Measurements from ENCODE around the gene COP1. TPM values are rescaled to one million over a fixed set of nuclear protein-coding genes. Genes with fewer than 3 reads are reported as not detected.

COP1 gene
- total RNA-seq, 4 donors from 2014 or later, result 74.1 to 104 (median 87.5) TPM

DNA sequence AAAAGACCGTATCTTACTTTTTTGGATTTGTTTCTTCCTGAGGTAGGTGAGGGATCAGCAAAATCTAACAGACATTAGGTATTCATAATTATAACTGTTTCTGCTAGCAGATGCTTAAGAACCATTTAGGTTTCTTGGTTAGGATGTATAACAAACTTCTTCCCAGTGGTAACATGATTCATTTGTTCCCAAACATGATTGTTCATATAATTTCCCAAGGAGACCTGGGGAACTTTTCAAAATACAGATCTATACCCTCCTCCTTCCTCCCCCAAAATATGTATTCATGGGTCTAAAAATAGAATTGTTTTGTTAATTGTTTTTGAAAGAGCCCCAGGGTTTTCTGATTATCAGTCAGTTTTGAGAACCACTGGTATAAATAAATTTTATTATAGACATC is 228.2 kb downstream of the COP1 start:
- Histone ChIP-seq H3K9me3 (peaks cover 0 to 25% (median 4%) of the 10 kb centered on the region in 4 donors), H3K36me3 (peaks cover 0 to 30% (median 5%) of the 10 kb centered on the region in 3 donors), H3K4me3 (no peak overlapping the region), H3K27ac (peak overlapping the region in 1 of 4 donors; percentile 35), H3K27me3 (no peaks in the 10 kb centered on the region), H3K4me1 (peaks cover 0 to 23% (median 8%) of the 10 kb centered on the region in 4 donors)
- TF ChIP-seq POLR2A (IDR thresholded peaks at IDR 0.05), result no peak
- TF ChIP-seq, protein P1, sequence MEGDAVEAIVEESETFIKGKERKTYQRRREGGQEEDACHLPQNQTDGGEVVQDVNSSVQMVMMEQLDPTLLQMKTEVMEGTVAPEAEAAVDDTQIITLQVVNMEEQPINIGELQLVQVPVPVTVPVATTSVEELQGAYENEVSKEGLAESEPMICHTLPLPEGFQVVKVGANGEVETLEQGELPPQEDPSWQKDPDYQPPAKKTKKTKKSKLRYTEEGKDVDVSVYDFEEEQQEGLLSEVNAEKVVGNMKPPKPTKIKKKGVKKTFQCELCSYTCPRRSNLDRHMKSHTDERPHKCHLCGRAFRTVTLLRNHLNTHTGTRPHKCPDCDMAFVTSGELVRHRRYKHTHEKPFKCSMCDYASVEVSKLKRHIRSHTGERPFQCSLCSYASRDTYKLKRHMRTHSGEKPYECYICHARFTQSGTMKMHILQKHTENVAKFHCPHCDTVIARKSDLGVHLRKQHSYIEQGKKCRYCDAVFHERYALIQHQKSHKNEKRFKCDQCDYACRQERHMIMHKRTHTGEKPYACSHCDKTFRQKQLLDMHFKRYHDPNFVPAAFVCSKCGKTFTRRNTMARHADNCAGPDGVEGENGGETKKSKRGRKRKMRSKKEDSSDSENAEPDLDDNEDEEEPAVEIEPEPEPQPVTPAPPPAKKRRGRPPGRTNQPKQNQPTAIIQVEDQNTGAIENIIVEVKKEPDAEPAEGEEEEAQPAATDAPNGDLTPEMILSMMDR (IDR thresholded peaks at IDR 0.05), result no peak
- no peak for TF ChIP-seq EP300 (IDR thresholded peaks at IDR 0.05)
- WGBS, 2 donors, result 74 to 87% methylated on average over 1 of the region's 1 CpG
- DNase-seq (ENCODE audit: low spot score in 2 of 2), result no peak

DNA sequence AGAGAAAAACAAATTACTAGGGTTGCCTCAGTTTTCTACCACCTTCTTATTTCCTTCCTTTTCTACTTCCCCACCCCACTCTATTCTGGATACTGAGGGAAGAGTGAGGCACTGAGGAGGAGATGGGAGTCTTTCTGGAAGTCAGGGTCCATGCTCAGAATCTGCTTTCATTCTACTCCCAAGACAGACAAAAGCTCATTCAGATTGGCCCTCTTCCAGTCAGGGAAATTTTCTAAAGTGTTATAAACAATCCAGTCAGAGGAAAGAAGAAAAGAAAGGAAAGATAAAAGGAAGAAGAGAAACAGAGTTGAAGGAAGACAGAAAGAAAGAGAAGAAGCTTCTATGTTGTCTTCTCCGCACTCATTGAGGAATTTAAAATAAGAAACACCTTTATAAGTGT is 228.6 kb downstream of the COP1 start:
- H3K9me3 ChIP-seq, result peaks cover 0 to 20% (median 4%) of the 10 kb centered on the region in 4 donors
- WGBS, 2 donors, result 96 to 97% methylated on average over 1 of the region's 1 CpG
- peaks cover 0 to 26% (median 5%) of the 10 kb centered on the region in 3 donors for H3K36me3 ChIP-seq
- H3K27ac ChIP-seq, result peak overlapping the region in 1 of 4 donors; percentile 35
- DNase-seq (ENCODE audit: low spot score in 2 of 2), result no peak
- peaks cover 0 to 23% (median 8%) of the 10 kb centered on the region in 4 donors for H3K4me1 ChIP-seq
- no peaks in the 10 kb centered on the region for H3K27me3 ChIP-seq
- H3K4me3 ChIP-seq, result no peak overlapping the region
- TF ChIP-seq, protein P1 (IDR thresholded peaks at IDR 0.05), result no peak
- no peak for TF ChIP-seq POLR2A (IDR thresholded peaks at IDR 0.05)
- no peak for TF ChIP-seq EP300 (IDR thresholded peaks at IDR 0.05)

DNA sequence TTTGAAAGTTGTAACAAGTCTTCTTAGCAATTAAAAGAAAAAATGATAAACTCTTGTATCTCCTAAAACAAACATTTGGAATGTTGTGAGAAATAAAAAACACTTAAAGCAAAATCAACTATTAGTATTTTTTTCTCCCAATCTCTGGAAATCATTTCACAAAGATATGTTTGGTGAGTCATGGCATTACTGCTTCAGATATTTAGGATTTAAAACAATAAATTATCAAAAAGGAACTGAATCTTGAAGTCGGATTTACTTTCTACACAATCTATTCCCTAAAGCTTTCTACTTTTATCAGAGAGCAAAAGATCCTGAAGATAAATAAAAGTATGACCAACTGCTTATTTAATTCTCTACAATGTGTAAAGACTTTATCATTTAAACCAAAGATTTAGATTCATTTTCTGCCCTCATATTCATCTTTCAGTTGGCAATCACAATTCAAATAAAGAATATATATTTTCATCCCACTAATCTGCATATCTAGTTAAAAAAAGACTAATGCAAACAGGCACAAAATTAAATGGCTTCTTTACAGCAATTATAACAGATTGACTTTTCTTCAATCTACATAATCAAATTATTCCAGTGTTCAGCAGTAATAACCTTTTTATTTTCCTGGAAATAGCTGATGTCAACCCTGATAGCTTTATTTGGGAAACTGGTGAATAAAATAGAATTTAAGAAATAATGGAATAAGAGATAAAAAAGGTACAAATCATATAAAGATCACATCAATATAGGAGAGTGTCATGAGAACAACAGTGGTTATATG is 230.0 kb downstream of the COP1 start:
- H3K9me3 ChIP-seq, result peaks cover 0 to 10% (median under 1%) of the 10 kb centered on the region in 4 donors
- no peak for DNase-seq (ENCODE audit: low spot score in 2 of 2)
- WGBS, 2 donors, result 36 to 39% methylated on average over 1 of the region's 1 CpG
- H3K36me3 ChIP-seq, result peaks cover 0 to 14% (median 5%) of the 10 kb centered on the region in 3 donors
- peaks cover 0 to 23% (median 8%) of the 10 kb centered on the region in 4 donors for H3K4me1 ChIP-seq
- no peak for TF ChIP-seq POLR2A (IDR thresholded peaks at IDR 0.05)
- no peak for TF ChIP-seq EP300 (IDR thresholded peaks at IDR 0.05)
- TF ChIP-seq, protein P1 (IDR thresholded peaks at IDR 0.05), result no peak
- no peaks in the 10 kb centered on the region for H3K27me3 ChIP-seq
- H3K27ac ChIP-seq, result no peak overlapping the region
- no peak overlapping the region for H3K4me3 ChIP-seq

DNA sequence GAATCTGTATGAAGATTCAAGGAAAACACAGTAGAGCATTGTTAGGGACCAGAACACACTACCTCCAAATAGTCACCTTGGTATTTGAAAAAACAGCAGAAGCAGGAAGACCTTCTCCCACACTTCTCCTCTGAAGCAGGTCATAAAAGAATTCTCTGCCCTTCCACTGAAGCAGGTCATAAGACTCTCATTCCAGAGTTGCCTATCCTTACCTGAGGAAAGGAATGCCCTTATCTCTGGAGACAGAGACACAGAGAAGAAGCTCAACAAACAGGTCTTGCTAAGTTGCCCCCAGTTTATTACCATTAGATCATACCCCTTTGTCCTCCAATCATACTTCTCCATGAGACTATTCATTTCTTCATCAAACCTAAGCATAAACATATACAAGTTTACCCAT is 237.9 kb downstream of the COP1 start:
- TF ChIP-seq, protein P1 (IDR thresholded peaks at IDR 0.05), result no peak
- TF ChIP-seq EP300 (IDR thresholded peaks at IDR 0.05) (no peak), POLR2A (IDR thresholded peaks at IDR 0.05) (no peak)
- Histone ChIP-seq H3K27me3 (no peaks in the 10 kb centered on the region), H3K4me3 (no peak overlapping the region), H3K9me3 (no peaks in the 10 kb centered on the region), H3K27ac (no peak overlapping the region), H3K36me3 (peaks cover 0 to 38% (median 0%) of the 10 kb centered on the region in 3 donors), H3K4me1 (no peaks in the 10 kb centered on the region)
- no peak for DNase-seq (ENCODE audit: low spot score in 2 of 2)

DNA sequence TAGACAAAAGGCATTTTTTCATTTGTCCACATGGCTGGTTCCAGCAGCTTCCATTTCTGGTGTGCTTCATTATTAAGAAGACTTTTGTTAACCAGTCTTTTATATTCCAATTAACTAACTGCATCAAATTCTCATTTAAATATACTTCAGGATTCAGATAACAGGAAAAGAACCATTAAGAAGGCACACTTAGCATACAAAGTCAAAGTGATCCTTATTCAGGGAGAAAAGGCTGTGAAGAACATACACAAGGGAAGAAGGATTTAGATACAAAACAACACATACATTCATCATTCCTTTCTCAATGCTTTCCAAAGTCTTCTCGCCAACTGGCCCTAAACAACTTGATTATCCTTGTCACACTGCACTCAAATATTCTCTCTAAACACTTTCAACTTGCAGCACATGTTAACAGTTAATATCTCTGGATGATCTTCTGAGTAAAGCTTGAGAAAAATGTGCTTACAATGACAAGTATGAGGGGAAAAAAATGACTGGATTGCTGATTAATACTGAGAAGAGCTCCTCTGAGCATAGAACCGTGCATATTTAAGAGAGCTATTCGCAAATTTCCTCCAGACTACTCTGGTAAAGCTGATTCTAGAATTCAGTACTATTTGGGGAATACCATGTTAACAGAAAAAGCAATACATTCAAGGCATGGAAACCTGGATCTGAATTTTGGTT is 238.5 kb downstream of the COP1 start:
- peaks cover 0 to 38% (median 0%) of the 10 kb centered on the region in 3 donors for H3K36me3 ChIP-seq
- no peak for DNase-seq (ENCODE audit: low spot score in 2 of 2)
- no peak overlapping the region for H3K4me3 ChIP-seq
- TF ChIP-seq POLR2A (IDR thresholded peaks at IDR 0.05), result no peak
- TF ChIP-seq, protein P1 (IDR thresholded peaks at IDR 0.05), result no peak
- TF ChIP-seq EP300 (IDR thresholded peaks at IDR 0.05), result no peak
- H3K9me3 ChIP-seq, result no peaks in the 10 kb centered on the region
- H3K4me1 ChIP-seq, result no peaks in the 10 kb centered on the region
- H3K27me3 ChIP-seq, result no peaks in the 10 kb centered on the region
- WGBS, 2 donors, result 49 to 56% methylated on average over 3 of the region's 3 CpGs
- H3K27ac ChIP-seq, result no peak overlapping the region

Data from tibial nerve (tissue), 4 donors.